B cell (primary cell): Measurements from ENCODE around the gene LSM5. TPM values are rescaled to one million over a fixed set of nuclear protein-coding genes. Genes with fewer than 3 reads are reported as not detected.

Source experiments
- ATAC-seq: fragments of 200-7000 bp; cut with Tn5 transposase; one replicate; pipeline ENCODE4 v1.10.0; 2021; ENCODE audit warnings: low read depth, mild to moderate bottlenecking, moderate number of reproducible peaks, moderate library complexity
- CTCF ChIA-PET: fragments of 350-600 bp; sonication (Branson Sonifier 250); formaldehyde crosslinking; loops from one replicate; lab custom pipeline; 2021; ENCODE audit warnings: antibody characterized with exemption, inconsistent platforms; lab: Charles Lee
- POLR2A ChIA-PET: fragments of 350-600 bp; sonication (Branson Sonifier 250); formaldehyde crosslinking; loops from one replicate; lab custom pipeline; 2021; ENCODE audit warnings: antibody characterized with exemption; lab: Charles Lee
- DNase-seq: peaks from one replicate; pipeline ENCODE4 v3.0.0; 2013
- H2AFZ ChIP-seq: 2 replicates; pipeline ENCODE4 v1.6.1; 2012; ENCODE audit warnings: mild to moderate bottlenecking, low read depth, low read length; ENCODE audit not compliant: insufficient read depth, poor library complexity, severe bottlenecking
- H3K27ac ChIP-seq, 2 donors: 1 replicate in 1 of 2; 2 replicates in 1 of 2; pipeline ENCODE4 v1.5.1; 2012 to 2013; ENCODE audit warnings: low read length in 2 of 2, mild to moderate bottlenecking in 2 of 2, moderate library complexity in 1 of 2
- H3K27me3 ChIP-seq, 4 experiments: fragments of 200-600 bp in 1 of 4; sonication (generic) in 1 of 4; replicated peaks in 1 of 4; 1 replicate in 2 of 4; 2 replicates in 2 of 4; pipeline versions ENCODE4 v1.6.1 to v1.7.0; 2013 to 2016; ENCODE audit warnings: low read length in 3 of 4, mild to moderate bottlenecking in 2 of 4, mixed read lengths in 1 of 4, moderate library complexity in 1 of 4; ENCODE audit not compliant: insufficient read depth in 4 of 4, control insufficient read depth in 3 of 4; ENCODE audit errors: control extremely low read depth in 1 of 4
- H3K36me3 ChIP-seq, 2 experiments: replicated peaks in 1 of 2; 1 replicate in 1 of 2; 2 replicates in 1 of 2; pipeline versions ENCODE4 v1.6.1 to v1.7.1; 2013; ENCODE audit warnings: low read length in 1 of 2; ENCODE audit not compliant: insufficient read depth in 2 of 2, control insufficient read depth in 1 of 2; ENCODE audit errors: control extremely low read depth in 1 of 2, extremely low read depth in 1 of 2
- H3K4me1 ChIP-seq, 2 donors: fragments of 200-600 bp in 1 of 2; sonication (generic) in 1 of 2; 1 replicate in 1 of 2; 2 replicates in 1 of 2; pipeline versions ENCODE4 v1.5.1 to v1.6.1; 2013 to 2017; ENCODE audit warnings: low read length in 2 of 2; ENCODE audit not compliant: control insufficient read depth in 2 of 2, insufficient read depth in 2 of 2
- H3K4me2 ChIP-seq: replicated peaks from 2 replicates; pipeline ENCODE3; 2012; ENCODE audit warnings: mild to moderate bottlenecking, low read depth, low read length; ENCODE audit not compliant: poor library complexity, severe bottlenecking
- H3K4me3 ChIP-seq, 5 experiments: fragments of 200-600 bp in 1 of 5; sonication (generic) in 1 of 5; 1 replicate in 3 of 5; 2 replicates in 2 of 5; pipeline versions ENCODE4 v1.5.1 to v1.7.0; 2011 to 2016; ENCODE audit warnings: low read length in 4 of 5, mild to moderate bottlenecking in 4 of 5, low read depth in 2 of 5, control low read depth in 1 of 5, moderate library complexity in 1 of 5; ENCODE audit not compliant: insufficient read depth in 1 of 5; ENCODE audit errors: control extremely low read depth in 1 of 5, extremely low read depth in 1 of 5
- H3K79me2 ChIP-seq: fragments of 200-600 bp; sonication (generic); one replicate; pipeline ENCODE4 v1.6.0; 2016; ENCODE audit warnings: low read length; ENCODE audit not compliant: control insufficient read depth, insufficient read depth
- H3K9ac ChIP-seq: fragments of 200-600 bp; sonication (generic); 2 replicates; pipeline ENCODE4 v1.6.1; 2017; ENCODE audit warnings: mild to moderate bottlenecking, low read length, moderate library complexity
- H3K9me3 ChIP-seq, 3 donors: one replicate each; pipeline versions ENCODE4 v1.6.1 to v1.7.1; 2013; ENCODE audit warnings: low read length in 2 of 3; ENCODE audit not compliant: control insufficient read depth in 2 of 3, insufficient read depth in 1 of 3; ENCODE audit errors: control extremely low read depth in 1 of 3
- H4K20me1 ChIP-seq: 2 replicates; pipeline ENCODE4 v1.6.0; 2012; ENCODE audit warnings: mild to moderate bottlenecking, low read length; ENCODE audit not compliant: insufficient read depth, control insufficient read depth, poor library complexity, severe bottlenecking
- H3K27ac Mint-ChIP-seq: one replicate; pipeline ENCODE4 v1.8.0; 2021; ENCODE audit warnings: mixed read lengths
- H3K27me3 Mint-ChIP-seq: one replicate; pipeline ENCODE4 v1.8.0; 2021; ENCODE audit warnings: mixed read lengths
- H3K4me1 Mint-ChIP-seq: one replicate; pipeline ENCODE4 v1.8.0; 2021; ENCODE audit warnings: mixed read lengths
- H3K4me3 Mint-ChIP-seq: one replicate; pipeline ENCODE4 v1.8.0; 2021; ENCODE audit warnings: mixed read lengths
- H3K9me3 Mint-ChIP-seq: one replicate; pipeline ENCODE4 v1.8.0; 2022; ENCODE audit warnings: mixed read lengths; ENCODE audit not compliant: insufficient read depth
- CTCF ChIP-seq: fragments of 200-600 bp; IDR thresholded peaks from one replicate; pipeline ENCODE4 v1.8.0; 2022; ENCODE audit warnings: antibody characterized with exemption, mild to moderate bottlenecking
- EZH2 ChIP-seq: IDR thresholded peaks from 2 replicates; pipeline ENCODE4 v1.6.1; 2012; ENCODE audit warnings: borderline replicate concordance, low read depth, mild to moderate bottlenecking, moderate library complexity, low read length; ENCODE audit not compliant: insufficient read depth, poor library complexity, severe bottlenecking
- WGBS: methylation state at CpG from one replicate; pipeline ENCODE4 v1.1.5; 2013; ENCODE audit warnings: missing lambda C conversion rate; ENCODE audit not compliant: insufficient coverage; 5-methylcytosine and 5-hydroxymethylcytosine counted together
- intact Hi-C: fragments of 100-400 bp; cut with micrococcal nuclease; formaldehyde crosslinking; loops from one replicate; pipeline ENCODE4 v1.10.0; 2022
- polyA plus RNA-seq: library from polyadenylated mRNA; depleted of rRNA; stranded (reverse); fragments of >200 nt; gene quantifications from 2 replicates; pipeline ENCODE4 v1.2.3, GENCODE V29; 2012
- total RNA-seq, 2 donors: library from RNA; stranded (reverse); fragments of 120-200 nt in 1 of 2; gene quantifications; 1 replicate in 1 of 2; 2 replicates in 1 of 2; pipeline versions ENCODE4 v1.2.3 to v1.2.4, GENCODE V29; 2013 to 2022

The LSM5 gene
- total and polyA plus RNA-seq, 2 donors (not counting 1 experiment from before 2014, with no cell fraction given), result 11.8 to 34.7 TPM

DNA sequence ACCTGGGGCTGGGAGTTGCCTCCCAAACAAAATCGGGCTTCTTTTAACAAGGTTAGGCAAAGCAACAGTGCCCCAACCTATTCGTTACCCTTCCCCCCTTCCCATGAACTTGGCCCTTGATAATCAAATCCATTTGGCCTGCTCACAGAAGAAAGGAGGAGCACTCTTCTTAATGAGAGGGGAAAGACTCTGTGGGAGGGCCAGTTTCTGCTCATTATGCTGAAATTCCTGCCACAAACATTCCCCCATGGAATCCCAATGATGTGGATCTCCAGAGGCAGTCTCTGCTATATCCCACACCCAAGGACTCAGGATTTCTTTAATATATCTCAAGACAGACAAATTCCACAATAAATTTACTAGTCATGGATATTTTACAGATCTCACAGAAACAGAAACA is 43.0 kb downstream of the LSM5 start:
- intact Hi-C loops, result no loop called here
- no peaks in the 10 kb centered on the region for H3K79me2 ChIP-seq
- Mint-ChIP-seq H3K27ac (no peak overlapping the region), H3K4me3 (no peak overlapping the region), H3K4me1 (no peaks in the 10 kb centered on the region), H3K9me3 (peaks cover 18% of the 10 kb centered on the region), H3K27me3 (peaks cover 14% of the 10 kb centered on the region)
- H2AFZ ChIP-seq, result no peak overlapping the region
- H3K4me1 ChIP-seq, result no peaks in the 10 kb centered on the region
- ChIA-PET CTCF (no interaction called here), POLR2A (no interaction called here)
- H3K4me2 ChIP-seq, result no peak overlapping the region
- H3K36me3 ChIP-seq, result no peaks in the 10 kb centered on the region
- no peak overlapping the region for H3K4me3 ChIP-seq
- TF ChIP-seq CTCF (no peak), EZH2 (no peak)
- no peak overlapping the region for H3K27ac ChIP-seq
- WGBS, result 100% methylated on average over 1 of the region's 2 CpGs
- H4K20me1 ChIP-seq, result no peaks in the 10 kb centered on the region
- no peak for ATAC-seq
- no peak overlapping the region for H3K9ac ChIP-seq
- no peak for DNase-seq
- peaks cover 0 to 22% (median 8%) of the 10 kb centered on the region in 3 donors for H3K9me3 ChIP-seq
- H3K27me3 ChIP-seq, result peaks cover 0 to 8% (median 0%) of the 10 kb centered on the region in 4 experiments

DNA sequence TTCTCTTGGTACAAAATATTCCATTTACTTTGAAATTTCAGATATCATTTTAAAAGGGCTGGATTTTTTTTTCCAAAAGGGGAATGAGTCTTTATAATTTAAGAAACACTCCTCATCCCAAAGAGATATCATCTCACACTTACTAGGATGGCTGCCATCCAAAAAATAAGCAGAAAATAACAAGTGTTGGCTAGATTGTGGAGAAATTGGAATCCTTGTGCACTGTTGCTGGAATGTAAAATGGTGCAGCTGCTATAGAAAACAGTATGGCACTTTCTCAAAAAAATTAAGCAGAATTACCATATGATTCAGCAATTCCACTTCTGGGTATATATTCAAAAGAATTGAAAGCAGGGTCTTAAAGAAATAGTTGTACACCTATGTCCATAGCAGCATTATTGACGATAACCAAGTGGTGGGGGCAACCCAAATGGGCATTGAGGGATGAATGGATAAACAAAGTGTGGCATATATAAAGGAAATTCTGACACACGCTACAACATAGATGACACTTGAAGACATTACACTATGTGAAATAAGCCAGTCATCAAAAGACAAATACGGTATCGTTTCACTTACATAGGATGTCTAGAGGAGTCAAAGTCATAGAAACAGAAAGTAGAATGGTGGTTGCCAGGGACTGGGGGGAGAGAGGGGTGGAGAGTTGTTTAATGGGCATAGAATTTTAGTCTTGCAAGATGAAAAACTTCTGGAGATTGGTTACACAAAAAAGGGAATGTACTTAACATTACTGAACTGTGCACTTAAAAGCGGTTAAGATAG is 53.8 kb downstream of the LSM5 start:
- 100% methylated on average over 1 of the region's 5 CpGs for WGBS

More for the DNA sequence above, 53.8 kb downstream of the LSM5 start:
- H3K36me3 ChIP-seq, result no peaks in the 10 kb centered on the region
- H3K4me3 ChIP-seq, result no peak overlapping the region
- no peak overlapping the region for H3K27ac Mint-ChIP-seq
- H3K4me1 Mint-ChIP-seq, result no peaks in the 10 kb centered on the region
- intact Hi-C loops, result no loop called here
- H3K27me3 Mint-ChIP-seq, result peaks cover 24% of the 10 kb centered on the region
- H3K9me3 ChIP-seq, result no peaks in the 10 kb centered on the region
- no peaks in the 10 kb centered on the region for H3K79me2 ChIP-seq
- H3K9me3 Mint-ChIP-seq, result no peaks in the 10 kb centered on the region
- H4K20me1 ChIP-seq, result no peaks in the 10 kb centered on the region
- peaks cover 0 to 10% (median 0%) of the 10 kb centered on the region in 4 experiments for H3K27me3 ChIP-seq
- DNase-seq (no peak), ATAC-seq (no peak)
- CTCF ChIA-PET, result no interaction called here
- H3K4me1 ChIP-seq, result no peaks in the 10 kb centered on the region
- H3K4me2 ChIP-seq, result no peak overlapping the region
- no peak overlapping the region for H3K9ac ChIP-seq
- POLR2A ChIA-PET, result no interaction called here
- H2AFZ ChIP-seq, result no peak overlapping the region
- H3K4me3 Mint-ChIP-seq, result no peak overlapping the region
- no peak for TF ChIP-seq EZH2
- no peak overlapping the region for H3K27ac ChIP-seq

Other genes starting within 250 kb of the LSM5 start
- 48.0 and 63.3 TPM in 2 replicates for gene AVL9, start 5.1 kb upstream of the LSM5 start, total RNA-seq
- 11.4 and 15.4 TPM in 2 replicates for gene AVL9, start 5.1 kb upstream of the LSM5 start, polyA plus RNA-seq